Activated CD4-positive, alpha-beta T cell treated with anti-CD3 and anti-CD28 coated beads, Interleukin-10, Interleukin-2, amounts not matched to agents 100 ng/mL and 50 ng/mL, durations not matched to agents 16 hours and 8 hours (primary cell): Measurements from ENCODE around the gene CACNA1S.
A peak's percentile ranks its signal among the peaks of the same experiment; 100 is the strongest.

ENCODE experiments used
- DNase-seq: peaks from one replicate; pipeline ENCODE4 v3.0.0-alpha.2; 2020

Gene CACNA1S

DNA sequence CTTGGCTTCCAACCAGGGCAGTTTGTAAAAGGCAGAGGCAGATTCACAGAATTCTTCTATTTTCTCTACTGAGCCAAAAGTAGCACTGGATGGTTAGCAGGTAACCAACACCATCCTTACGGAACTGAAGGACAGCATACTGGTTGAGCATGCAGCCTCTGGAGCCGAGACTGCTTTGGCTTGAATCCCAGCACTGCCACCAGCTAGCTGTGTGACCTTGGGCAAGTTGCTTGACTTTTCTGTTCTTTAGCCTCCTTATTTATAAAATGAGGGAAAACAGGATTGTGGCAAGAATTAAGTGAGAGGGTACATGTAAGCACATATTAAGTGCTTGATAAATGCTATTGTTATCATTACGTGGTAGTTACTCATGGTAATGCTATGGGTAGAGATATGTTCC lies 19.5 kb downstream of the CACNA1S start:
- no peak for DNase-seq

DNA sequence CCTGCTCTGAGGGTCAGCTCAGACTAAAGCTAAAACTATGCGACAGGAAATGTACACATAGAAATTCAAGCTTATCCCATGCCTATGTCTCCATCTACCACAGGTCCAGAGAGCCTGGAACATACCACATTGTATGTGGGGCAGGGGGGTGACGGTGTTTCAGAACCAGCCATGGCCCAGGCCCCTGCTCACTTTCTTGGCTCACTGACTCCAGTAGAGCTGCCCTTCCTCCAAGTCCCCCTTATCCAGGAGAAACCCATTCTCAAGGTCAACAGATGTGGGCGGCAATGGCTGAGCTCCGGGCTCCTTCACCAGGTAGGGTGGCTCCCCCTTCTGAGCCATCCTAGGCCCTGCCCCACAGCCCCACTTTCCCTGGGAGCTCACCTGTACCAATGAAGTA lies 21.0 kb downstream of the CACNA1S start:
- DNase-seq = no peak

DNA sequence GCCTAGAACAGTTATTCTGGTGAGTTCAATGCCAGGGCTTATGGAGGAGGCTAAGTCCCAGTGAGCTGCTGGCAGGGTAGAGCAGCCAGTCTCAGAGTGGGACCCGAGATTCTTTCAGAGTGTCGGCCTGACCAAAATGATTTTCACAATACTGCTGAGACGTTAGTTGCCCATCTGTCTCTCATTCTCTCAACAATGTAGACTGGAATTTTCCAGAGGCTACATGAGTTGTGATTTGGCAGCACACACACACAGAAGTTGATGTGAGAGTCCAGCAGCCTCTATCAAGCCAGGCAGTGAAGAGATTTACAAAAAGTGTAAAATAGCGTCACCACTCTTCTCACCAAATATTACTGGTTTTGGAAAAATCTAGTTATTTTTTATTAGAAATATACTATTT lies 21.7 kb downstream of the CACNA1S start:
- no peak for DNase-seq

DNA sequence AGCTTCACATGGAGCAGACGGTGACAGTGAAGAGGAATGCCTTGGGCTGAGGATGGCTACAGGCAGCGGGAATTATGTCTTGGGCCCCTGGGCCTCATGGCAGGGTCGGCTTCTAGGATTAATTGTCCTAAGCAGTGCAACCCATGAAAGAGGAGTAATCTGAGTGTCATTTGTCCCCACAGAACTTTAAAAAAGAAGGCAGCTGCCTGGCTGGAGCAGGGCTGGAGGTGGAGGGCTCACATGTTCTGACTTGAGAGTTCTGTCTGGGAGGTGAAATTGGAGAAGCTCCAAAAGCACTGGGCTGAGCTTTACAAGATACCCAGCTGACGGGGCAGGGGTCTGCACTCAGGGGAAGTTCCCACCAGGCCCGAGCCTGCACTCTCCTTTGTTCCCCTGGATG lies 22.6 kb downstream of the CACNA1S start:
- DNase-seq = no peak

DNA sequence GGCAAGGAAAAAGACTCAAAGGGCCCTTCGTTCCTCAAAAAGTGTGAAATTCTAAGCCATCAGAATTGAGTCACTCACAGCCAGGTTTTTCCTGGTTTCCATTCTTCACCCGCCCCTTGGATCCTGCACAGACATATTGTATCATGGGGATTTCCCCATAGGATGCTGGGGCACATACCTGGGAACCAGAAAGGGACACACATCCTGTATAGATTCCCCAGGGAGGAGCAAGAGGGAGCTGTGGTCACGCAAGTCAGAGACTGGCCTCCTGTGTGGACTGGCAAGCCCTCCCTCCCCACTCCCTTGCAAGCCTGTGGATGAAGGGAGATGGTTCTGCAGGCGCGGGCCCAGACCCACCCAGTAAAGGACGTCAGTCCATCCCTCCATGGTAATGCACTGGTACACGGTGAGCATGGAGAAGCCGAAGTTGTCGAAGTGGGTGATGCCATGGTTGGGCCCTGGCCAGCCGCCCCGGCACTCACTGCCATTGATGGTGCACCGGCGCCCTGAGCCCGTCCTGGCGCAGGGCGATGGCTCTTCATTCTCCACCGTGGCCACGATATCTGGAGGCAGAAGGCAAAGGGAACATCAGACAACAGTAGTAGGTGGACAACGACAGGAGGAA lies 23.2 kb downstream of the CACNA1S start:
- DNase-seq = no peak

DNA sequence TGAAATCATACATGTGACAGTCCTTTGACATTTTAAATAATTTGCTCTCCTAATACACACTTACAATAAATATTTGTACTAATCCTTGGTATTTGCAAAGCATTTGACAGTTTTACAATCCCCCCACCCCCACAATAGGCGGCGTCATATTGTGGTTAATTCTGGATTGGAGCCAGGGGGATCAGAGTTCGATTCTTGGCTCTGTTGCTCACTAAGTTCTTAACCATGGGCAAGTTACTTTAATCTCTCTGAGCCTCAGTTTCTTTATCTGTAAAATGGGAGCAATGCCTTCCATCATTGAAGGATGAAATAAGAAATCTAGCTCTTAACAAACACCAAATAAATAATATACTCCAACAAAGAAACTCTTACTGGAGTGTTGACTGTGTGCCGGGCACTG lies 23.8 kb downstream of the CACNA1S start:
- no peak for DNase-seq

DNA sequence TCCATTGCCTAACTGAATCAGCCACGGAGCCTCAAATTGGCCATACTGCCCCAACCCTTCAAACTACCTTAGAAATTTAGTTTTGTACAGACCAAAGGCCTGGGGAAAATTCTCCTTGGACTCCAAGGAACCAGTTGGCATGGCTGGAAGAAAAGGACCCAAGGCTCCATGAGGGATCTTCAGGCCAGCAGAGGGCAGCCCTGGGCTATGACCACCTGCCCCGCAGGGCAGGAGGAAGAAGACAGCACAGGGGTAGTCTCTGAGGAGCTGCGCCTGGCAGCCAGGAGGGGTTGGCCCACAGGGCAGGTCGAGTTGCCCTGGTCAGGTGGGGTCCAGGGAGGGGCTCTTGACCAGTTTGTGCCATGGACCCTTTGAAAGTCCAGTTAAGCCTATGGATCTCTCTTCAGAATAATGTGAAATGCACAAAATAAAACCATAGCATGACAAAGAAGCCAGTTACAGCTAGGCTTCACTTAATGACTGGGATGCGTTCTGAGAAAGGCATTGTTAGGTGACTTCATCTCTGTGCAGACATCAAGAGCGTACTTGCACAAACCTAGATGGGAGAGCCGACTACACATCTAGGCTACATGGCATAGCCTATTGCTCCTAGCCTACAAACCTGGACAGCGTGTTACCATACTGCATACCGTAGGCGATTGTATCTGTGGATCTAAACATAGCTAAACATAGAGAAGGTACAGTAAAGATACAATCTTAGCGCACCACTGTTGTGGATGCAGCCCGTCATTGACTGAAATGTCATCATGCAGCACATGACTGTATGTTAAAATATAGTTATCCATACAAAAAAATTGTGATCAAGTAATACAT lies 26.1 kb downstream of the CACNA1S start:
- DNase-seq = peak; percentile 39

DNA sequence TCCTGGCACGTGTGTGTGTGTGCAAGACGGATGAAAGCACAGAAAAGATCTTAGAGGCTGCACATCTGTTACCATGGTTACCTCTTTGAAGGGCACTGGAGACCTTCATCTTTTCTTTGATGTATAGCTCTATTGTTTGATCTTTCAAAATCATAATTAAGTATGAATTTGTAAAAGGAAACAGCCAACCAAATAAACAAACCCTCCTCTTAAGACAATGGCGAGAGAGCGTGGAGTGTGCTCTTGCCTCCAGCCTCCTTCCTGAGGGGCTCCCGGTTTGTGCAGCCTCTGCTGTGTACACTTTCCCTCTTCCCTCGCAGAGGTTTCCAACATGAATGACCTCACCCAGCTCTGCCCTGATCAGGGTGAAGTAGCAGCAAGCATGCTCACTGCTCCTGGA lies 27.9 kb downstream of the CACNA1S start:
- no peak for DNase-seq

DNA sequence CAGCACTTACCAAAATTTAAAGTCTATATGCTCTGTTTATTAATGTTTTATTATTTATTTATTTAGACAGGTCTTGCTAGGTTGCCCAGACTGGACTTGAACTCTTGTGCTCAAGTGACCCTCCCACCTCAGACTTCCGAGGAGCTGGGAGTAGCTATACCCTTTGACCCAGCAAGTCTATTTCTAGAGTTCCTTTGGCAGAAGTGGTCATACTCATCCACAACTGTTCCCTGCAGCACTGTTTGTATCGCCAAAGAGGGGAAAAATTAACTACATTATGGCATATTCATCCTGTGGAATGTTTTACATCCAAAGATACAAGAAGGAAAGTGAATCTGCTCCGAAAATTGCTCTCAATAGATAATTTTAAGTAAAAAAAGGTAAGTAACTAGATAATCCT lies 28.5 kb downstream of the CACNA1S start:
- no peak for DNase-seq

DNA sequence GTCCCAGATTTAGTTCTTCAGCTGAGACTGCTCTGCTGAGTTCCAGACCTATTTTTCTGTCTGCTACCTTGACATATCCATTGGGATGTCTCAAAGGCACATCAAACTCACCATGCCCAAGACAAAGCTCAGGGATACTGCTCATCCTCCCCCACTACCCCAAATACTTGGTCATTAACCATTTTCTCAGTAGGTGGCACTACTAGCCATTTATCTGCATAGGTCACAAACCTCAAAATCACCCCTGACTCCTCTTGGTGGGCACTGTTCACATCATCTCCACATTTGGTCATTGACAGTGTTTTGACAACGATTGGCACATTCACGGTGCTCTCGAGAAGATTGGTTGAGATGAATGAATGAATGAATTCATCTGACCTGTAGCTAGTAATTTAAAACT lies 32.1 kb downstream of the CACNA1S start:
- DNase-seq = no peak

DNA sequence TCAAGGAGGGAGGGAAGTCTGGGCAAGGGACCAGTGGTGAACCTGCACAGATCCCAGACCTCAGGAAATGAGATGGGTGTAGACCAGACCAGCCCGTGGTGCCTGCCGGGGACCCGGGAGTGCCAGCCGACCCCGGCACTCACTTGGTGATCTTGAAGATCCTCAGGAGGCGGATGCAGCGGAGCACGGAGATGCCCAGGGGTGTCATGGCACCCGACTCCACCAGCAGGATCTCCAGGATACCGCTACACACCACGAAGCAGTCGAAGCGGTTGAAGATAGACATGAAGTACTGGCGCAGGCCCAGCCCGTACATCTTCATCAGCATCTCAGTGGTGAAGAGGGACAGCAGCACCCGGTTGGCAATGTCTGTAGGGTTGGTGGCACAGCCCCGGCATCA lies 34.5 kb downstream of the CACNA1S start:
- DNase-seq = no peak

DNA sequence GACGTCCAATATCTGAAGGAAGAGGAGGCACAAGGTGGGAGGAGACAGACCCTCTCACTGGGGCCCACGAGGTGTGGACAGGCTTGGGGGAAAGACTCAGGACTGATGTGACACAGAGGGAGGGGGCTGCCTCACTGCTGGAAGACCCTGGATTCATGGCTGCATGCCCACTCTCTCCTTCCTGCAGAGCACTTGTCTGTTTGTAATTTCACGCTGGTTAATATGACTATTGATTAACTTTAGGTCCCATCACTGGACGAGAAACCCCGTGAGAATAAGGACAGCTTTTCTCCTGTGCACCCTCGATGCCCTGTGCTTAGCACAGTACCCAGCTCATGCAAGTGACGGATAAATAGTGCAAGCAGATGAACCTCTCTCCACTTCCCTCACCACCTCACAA lies 35.1 kb downstream of the CACNA1S start:
- no peak for DNase-seq

DNA sequence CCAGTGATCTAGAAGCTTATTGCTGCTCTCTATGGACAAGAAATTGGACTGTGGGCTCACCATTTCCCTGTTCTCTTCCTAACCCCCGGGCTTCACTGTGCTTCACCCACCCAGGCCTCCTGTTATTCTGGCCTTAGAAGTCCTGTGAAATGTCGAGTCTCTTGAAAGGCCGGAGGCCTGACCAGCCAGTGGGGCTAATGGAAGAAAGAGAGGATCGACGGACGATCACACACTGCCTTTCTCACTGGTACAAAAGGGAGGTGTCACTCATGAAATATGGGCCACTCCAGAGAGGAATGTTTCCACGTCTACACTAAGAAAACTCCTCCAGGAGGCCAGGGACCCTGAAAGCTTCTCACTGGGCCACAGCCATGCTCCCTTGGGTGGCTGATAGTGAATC lies 36.1 kb downstream of the CACNA1S start:
- DNase-seq = no peak

DNA sequence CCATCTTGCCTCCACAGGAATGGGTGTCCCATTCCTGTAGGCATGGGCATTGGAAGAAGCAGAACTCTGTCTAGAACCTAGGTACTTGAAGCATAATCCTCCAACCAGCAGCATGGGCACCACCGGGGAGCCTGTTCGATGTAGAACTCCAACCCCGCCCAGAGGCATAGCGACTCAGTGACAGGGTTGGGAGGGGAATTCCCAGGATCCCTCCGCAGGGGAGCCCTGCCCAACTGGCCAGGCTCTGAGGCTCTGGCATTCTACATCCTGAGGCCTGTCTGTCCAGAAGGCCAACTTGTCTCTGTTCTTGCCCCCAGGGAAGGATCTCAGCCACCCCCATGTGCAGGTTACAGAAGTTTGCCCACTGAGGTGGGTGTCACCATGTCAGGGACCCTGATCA lies 38.2 kb downstream of the CACNA1S start:
- no peak for DNase-seq

DNA sequence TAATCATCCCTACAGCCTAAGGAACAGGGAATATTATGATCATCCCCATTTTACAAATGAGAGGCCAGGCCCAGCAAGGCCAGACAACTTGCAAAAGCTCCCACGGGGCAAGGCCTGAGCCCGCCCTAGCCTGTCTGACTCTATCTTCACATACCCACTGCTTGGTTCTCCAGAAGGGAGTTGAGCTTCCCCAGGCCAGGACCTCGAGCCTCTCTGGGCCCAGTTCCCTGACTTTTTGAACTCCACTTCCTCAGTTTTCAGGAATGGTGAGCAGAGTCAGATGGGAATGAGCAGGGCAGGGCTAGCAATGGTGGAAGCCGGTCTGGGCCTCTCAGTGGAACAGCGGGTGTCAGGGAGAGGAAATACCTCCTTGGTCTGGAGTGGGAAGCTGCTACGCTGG lies 39.3 kb downstream of the CACNA1S start:
- no peak for DNase-seq

DNA sequence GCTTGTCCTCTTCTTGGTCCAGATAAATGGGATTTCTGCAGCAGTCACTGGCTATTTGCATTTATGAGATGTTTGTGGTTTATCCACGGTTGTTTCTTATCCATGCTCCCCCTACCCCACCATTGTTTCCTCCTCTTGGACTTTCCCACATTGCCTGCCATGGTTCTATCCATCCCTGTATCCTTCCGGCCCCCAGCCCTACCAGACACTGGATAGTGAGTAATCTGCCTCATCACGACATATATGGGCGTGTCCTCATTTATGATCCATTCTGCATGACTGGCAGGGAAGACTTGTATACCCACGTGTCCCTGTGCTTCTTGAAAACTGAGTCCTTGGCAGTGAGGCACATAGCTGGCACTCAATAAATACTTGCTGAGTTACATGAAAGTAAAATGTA lies 40.1 kb downstream of the CACNA1S start:
- no peak for DNase-seq

DNA sequence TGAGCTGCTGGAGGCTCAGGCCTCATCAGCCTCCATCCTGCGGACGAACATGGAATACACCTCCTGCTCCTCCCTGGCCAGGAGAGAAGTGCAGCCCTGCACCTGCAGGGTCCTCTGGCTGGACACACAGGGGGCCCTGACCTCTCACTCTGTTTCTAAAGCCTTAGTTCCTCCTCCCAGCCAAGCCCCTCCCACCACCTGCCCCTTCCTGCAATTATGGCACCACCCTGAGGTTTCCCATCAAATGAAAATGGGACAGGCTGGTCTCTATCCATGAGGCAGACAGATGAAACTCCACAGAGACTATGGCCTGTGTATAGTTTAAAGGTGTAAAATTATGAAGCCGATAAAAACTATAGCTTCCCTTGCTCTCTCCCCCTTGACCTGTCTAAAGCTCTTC lies 42.6 kb downstream of the CACNA1S start:
- no peak for DNase-seq

DNA sequence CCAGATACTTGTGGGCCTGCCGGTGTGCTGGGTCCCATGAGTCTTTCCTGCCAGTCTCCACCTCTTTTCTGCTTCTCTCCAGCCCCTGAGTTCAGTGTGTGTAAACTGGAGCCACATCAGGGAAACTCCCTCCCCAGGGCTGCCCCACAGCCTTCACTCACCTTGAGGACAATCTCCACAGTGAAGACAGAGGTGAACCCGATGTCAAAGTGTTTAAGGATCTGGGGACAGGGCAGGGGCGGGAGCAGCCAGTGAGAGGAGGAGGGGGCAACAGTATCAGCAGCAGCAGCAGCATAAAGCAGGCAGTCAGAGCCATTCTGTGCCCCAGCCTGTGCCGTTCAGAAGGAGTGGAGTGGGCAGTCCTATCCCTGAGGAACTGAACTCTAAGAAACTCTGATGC lies 43.2 kb downstream of the CACNA1S start:
- no peak for DNase-seq

DNA sequence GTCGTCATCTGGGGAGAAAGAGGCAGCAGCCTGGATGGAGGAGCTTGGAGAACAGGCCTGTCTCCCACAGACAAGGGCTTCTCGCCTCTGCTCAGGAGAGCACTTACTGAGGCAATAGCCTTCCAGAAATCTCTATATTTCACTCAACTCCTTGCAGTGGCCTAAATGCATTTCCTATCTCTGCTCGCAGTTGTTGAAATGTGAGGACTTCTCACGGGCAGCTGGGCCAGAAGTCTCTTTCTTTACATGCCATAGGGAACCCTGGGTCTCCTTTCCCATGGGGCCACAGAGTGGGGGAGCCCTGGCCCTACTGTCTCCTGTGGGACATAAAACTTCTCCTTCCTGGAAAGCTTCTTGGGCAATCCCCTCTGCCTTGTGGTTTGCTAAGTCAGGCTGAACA lies 45.2 kb downstream of the CACNA1S start:
- DNase-seq = no peak

DNA sequence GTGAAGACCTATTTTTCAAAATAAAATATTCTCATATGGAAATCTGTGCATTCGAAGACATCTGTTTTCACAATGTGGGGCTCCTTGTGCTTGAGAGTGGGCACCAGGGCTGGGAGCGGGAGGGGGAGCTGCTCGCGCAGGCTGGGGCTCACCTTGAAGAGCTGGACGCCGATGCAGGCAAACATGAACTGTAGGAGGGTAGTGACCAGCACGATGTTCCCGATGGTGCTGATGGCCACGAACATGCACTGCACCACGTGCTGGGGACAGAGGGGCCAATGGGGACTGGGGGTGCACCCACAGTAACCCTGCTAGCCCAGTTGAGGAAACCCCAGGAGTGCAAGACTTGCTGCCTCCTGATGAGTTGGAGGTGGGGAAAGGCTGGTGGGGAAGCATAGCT lies 46.5 kb downstream of the CACNA1S start:
- DNase-seq = no peak

DNA sequence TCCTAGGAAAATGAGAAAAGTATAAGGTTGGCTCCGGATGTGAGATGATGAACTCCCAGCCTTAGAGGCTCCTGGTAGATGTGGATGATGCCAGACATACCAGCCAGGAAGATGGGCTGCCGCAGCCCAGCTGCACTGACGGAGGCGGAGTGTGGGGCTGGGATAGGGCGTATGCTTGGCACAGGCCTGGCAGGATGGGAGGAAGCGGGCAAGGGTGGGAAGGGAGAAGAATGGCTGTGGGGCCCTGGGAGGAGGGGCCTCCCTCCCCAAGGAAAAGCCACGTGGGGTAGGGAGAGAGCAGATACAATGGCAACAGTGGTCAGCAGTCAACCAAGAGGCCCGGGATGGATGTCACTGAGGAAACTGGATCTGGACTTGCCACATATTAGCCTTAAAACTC lies 47.4 kb downstream of the CACNA1S start:
- no peak for DNase-seq

DNA sequence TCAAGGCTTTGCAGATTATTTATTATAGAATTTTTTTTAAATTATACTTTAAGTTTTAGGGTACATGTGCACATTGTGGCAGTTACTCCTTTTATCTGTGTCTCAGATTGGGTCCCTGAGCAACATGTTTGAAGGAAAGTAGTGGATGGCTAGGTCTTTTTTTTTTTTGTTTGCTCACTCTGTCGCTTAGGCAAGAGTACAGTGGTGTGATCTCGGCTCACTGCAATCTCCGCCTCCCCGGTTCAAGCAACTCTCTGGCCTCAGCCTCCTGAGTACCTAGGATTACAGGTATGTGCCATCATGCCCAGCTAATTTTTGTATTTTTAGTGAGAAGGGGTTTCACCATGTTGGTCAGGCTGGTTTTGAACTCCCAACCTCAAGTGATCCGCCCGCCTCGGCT lies 49.1 kb downstream of the CACNA1S start:
- DNase-seq = no peak

DNA sequence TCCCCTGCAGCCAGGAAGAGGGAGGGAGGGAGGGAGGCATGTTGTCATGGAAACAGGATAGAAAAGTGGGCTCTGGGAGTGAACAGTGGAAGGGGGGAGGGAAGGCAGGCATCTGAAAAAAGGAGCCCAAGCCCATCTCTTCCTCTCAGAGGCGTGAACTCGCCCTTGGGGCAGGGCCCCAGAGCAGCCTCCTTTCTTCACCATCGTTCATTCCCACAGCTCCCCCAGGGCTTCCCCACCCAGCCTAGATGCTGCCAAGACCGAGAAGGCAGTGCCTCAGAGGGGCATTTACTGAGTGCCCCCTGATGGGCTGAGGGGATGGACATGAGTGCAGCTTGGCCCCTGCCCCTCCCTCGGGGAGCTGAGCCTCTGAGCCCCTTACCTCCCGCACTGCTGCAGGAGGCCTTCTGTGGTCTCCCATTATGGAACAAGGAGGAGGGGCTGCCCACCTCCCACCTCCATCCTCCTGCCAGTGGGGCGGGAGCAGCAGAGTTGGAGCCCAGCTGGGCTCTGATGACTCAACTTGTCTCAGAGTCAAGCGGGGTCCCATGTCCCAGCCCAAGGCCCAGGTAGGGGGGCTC lies 49.6 kb downstream of the CACNA1S start:
- no peak for DNase-seq

DNA sequence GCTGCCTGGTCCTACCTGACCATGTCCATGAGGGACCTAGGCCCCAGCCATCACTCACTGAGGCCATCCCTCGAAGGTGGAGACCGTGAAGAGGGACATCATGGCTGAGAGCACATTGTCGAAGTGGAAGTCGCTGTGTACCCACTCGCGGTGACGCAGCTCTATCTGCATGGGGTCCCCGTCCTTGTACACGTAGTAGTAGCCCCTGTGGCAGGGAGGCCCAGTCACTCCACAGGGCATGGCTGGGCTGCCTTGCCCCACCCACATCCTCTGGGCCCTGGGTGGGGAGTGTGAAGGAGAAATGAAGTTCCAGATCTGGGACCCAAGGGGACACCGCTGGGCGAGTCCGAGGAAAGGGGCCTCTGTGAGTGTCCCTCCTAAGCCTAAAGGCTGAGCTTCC lies 50.3 kb downstream of the CACNA1S start:
- no peak for DNase-seq

DNA sequence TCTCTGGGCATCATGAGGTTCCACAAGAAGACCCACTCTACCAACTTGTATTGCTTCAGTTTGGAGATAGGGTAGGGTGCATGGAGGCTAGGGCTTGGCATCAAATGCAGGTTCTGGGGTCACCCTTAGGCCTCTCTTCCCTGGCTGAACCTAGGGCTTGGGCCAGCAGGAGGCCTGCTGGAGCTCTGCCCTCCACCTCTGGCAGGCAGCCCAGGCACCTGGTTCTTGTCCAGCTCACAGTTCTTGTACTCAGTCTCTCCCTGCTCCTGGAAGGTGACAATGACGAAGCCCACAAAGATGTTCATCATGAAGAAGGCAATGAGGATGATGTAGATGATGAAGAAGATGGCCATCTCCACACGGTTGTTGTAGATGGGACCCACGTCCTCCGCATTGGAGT lies 51.2 kb downstream of the CACNA1S start:
- DNase-seq = no peak
